HG02943 (cell line): ENCODE data around the gene CCDC9B.

Source experiments
- ATAC-seq: cut with Tn5 transposase; IDR thresholded peaks from one replicate; pipeline ENCODE4 v1.9.1; 2021; ENCODE audit warnings: mild to moderate bottlenecking, low read depth, moderate library complexity; ENCODE audit not compliant: unreplicated experiment

Gene CCDC9B

GRCh38 chr15:40345867-40346578 is 5.3 kb upstream of the CCDC9B start:
- no peak for ATAC-seq

- no peak for ATAC-seq
These were observed 4.6 kb upstream of the CCDC9B start for GRCh38 chr15:40345225-40345866.

GRCh38 chr15:40344631-40345120 is 3.9 kb upstream of the CCDC9B start:
- ATAC-seq: no peak

- no peak for ATAC-seq
These were observed 3.5 kb upstream of the CCDC9B start for GRCh38 chr15:40344217-40344616.

- ATAC-seq: no peak
These were observed 2.8 kb upstream of the CCDC9B start for GRCh38 chr15:40343512-40343911.

DNA sequence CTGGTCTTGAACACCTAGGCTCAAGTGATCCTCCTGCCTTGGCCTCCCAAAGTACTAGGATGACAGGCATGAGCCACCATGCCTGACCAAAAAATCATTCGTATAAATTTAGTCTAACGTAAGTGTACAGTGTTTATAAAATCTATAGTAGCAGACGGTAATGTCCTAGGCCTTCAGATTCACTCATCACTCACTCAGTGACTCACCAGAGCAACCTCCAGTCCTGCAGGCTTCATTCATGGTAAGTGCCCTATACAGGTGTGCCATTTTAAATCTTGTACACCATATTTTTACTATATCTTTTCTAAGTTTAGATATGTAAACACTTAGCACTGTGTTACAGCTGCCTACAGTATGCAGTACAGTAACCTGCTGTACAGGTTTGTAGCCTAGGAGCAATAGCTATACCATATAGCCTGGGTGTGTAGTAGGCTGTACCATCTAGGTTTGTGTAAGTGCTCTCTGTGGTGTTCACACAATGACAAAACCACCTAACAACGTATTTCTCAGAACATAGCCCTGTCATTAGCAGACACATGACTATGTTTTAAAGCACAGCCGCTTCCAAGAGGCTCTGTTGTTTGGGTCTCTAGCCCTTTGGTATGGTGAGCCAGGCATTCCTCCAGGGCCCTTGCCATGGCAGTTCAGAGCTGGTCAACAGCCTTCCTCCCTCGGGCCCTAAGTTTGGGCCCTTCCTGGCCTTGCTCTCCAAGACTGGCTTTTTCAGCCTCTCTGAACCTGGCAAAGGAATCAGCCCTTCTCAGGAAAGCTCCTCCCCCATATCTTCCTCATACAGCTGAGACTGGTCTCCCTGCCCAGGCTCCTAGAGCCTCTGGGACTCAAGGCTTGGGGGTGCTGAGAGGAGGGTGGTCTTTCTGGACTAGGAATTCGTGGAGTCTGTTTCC is 1.9 kb upstream of the CCDC9B start:
- ATAC-seq: no peak

- no peak for ATAC-seq
These were observed 550 bp downstream of the CCDC9B start for GRCh38 chr15:40340038-40340739.

GRCh38 chr15:40339621-40339945 is 1.2 kb downstream of the CCDC9B start:
- ATAC-seq: no peak

DNA sequence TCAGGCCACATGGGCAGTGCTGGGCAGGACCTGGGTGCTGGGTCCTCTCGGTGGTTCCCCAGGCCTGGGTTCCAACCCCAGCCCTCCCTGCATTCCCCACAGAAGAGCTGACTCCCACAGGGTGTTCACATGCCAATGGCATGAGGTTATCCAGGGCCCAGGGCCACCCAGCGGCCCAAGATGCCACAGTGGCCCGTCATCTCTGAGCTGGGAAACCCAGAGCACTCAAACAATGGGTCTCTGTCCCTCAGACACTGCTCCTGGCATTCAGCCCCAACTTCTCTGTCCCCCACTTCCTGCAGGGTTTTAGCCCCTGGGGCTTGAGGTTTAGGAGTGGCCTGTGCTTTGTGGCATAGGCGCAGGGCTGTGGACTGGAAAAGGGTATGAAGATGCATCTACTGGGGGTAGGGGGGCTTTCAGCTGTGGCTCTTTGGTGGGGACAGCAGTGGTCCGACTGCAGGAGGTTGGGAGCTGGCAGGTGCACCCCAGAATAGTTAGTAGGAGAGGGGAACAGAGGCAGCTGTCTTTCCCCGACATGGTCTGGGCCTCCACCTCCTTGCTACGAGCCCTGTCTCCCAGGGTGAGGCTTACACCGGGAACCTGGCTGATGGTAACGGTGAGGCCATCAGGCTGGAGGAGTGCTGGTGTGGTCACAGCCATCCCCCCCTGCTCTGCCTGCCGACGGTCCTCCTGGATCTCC is 1.7 kb downstream of the CCDC9B start:
- ATAC-seq: no peak

DNA sequence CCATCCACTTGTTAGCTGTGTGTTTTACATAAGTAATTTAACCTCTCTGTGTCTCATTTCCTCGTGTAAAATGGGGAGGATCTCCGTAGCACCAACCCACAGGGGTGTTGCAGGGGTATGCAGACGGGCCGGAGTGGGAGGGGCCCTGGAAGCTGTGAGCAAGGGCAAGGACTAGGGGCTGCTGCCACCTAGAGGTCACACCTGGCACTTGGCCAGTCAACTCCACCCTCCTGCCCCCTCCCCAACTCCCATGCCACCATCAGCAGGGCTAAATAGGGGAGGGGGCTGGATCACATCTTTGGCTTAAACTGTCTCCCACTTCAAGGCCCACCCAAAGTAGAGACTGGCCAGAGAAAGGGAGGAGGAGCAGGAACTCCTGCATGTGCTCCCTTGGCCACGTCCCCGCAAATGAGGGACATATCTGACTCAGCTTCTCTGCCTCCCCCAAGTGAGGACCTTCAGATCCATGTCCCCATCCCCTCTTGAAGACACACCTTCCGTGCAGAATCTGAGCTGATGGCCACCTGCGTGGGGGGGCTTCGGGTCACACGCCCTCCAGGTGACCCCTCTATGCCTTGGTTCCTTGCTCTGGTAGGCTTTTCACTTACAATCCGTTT is 2.6 kb downstream of the CCDC9B start:
- ATAC-seq: no peak

GRCh38 chr15:40337597-40337996 is 3.1 kb downstream of the CCDC9B start:
- ATAC-seq: no peak

DNA sequence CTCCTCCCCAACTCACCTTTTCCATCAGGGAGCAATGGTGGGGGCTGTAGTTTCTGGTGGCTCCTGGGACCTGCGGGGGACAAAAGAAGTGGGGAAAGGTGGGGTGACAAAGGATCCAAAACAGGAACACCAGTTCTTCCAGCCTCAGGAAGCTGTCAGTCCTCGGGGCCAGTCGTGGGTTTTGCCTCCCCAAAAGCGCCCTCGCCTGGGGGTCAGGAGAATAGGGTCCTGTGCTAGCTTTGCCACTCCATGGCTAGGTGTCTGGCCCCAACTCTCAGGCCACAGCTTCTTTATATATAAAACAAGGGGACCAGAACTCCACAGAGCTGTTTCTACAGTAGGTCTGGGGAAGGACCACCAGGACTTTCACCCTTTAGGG is 4.0 kb downstream of the CCDC9B start:
- ATAC-seq: no peak

- ATAC-seq: no peak
These were observed 4.6 kb downstream of the CCDC9B start for GRCh38 chr15:40335938-40336743.

DNA sequence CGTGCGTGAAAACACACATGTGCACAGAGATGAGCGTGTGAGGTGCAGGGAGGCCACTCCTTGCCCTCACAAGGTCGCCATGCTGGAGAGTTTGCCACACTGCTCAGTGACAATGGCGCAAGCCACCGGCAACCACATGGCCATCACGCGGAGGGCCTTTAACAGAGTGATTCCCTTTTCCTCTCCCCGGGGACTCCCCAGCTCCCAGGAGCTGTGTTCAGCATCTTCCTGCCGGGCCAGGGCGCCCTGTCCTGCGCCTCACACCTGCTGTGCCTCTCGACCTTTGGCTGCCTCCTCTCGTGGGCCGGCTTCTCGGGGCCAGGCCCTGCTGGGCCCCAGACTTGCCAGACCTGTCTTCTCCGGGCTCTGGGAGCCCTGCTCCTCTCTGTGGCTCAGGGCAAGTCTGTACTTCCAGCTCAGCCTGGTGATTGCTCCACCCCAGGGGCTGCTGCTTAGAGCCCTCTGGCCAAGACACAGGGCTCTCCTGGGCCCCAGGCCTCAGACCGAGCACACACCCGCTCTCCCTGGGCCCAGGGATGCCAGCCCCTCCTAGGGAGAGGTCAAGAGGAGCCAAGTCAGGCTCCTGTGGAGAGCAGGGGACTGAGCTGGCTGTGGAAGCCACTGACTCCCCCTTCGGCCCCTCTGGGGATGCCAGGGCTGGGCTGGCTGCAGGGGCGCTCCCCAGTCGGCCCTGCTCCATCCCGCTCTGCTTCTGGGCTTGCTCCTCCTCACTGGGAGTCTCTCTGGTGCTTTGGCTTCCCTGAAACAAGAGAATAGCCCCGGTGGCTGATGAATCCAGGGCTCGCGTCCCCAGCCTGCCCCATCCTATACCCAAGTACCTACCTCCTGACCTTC is 5.6 kb downstream of the CCDC9B start:
- ATAC-seq: no peak

DNA sequence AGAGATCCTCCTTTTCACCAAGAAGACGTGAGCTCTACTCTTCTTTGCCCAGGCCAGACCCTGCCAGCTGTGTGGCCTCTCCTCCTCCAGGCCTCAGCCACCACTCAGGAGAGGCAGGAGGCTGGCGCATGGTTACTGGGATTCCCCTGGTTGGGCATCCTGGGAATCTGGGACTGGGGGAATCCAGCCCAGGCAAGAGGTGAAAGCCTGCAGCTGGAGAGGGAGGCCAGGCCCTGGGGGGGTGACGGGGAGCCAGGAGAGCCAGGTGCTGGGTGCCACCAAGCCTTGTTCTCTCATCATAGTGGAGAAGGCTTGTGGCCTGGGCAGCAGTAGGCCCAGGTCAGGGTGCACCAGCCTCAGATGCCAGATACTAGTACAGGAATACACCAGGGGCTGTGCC is 6.2 kb downstream of the CCDC9B start:
- no peak for ATAC-seq

DNA sequence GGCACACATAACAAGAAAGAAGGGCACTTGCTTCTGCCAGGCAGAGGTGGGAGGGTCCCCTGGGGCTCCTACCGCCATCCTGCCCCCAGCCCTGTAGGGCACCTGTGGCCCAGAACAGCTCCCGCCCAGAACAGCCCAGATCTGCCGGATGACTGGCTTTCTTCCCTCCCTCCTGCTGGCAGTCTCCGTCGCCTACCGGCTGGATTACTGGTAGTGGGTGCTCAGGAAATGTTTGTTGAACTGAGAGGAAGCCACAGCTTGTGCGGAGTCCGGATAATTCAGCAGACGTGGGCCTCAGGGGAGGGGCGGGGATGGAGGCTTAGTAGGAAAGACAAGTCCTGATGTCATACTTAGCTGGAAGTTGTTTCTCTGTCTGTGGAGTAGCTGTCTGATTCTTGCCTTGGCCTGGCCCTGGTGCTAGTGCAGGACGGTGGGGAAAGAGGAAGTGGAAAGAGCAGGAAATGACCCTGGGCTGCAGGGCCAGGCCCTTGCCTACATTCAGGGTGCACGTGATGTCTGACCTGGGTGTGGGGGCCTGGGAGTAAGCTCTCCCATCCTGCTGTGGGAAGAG is 6.7 kb downstream of the CCDC9B start:
- no peak for ATAC-seq

DNA sequence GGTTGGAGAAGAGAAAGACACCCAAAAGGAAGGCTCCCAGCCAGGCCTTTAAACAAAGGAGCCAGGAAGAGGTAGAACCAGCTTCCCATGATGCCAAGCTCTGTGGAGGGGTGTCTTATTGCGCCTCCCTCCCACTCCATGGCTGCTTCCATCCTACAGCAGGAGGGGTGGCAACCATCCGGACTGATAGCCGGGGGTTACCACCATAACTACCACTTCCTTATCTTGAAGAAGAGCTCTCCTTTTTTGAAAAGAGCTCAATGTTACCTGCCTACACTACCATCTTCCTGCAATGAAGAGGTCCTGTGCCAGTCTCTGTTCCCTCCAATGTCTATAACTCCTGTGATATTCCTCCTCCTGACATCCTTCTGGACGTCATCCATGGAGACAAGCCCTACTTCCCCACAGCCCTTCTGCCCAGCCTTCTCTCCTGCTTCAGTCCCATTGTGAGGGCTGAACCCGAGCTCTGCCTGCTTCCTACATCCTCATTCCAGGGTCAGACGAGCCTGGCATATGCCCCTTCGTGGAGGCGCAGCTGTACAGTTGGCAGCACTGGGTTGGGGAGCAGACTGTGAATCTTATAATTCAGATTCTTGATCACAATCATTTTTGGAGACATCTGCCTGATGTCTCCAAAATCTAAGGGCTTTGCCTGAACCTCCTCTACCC is 8.5 kb downstream of the CCDC9B start:
- no peak for ATAC-seq
